IMR-90 (cell line): ENCODE results near the gene B3GLCT. TPM values are rescaled to one million over a fixed set of nuclear protein-coding genes. Genes with fewer than 3 reads are reported as not detected.

Source experiments
- ATAC-seq: fragments of 200-7000 bp; cut with Tn5 transposase; 2 replicates; pipeline ENCODE4 v1.9.1; 2020; ENCODE audit warnings: low read depth, mild to moderate bottlenecking, moderate library complexity
- BruUV-seq: library from RNA; stranded (reverse); fragments of 400-500 nt; replicated peaks from 2 replicates; lab custom pipeline; 2021; lab: Mats Ljungman, UMichigan
- CTCF ChIA-PET: fragments of 300-600 bp; formaldehyde crosslinking; extraction: SDS; loops from one replicate; lab custom pipeline; 2021; ENCODE audit warnings: antibody characterized with exemption; lab: Yijun Ruan, JAX
- POLR2A ChIA-PET: fragments of 300-600 bp; sonication (Branson Sonifier 250); formaldehyde crosslinking; loops from one replicate; lab custom pipeline; 2022; ENCODE audit warnings: antibody characterized with exemption; ENCODE audit not compliant: unreplicated experiment; lab: Charles Lee
- DNase-seq: peaks from one replicate; pipeline ENCODE4 v3.0.0; 2013
- H2AFZ ChIP-seq: replicated peaks from 2 replicates; pipeline ENCODE3; 2013; ENCODE audit warnings: low read length, mild to moderate bottlenecking; ENCODE audit not compliant: poor library complexity
- H2AK5ac ChIP-seq: 2 replicates; pipeline ENCODE4 v1.6.1; 2013; ENCODE audit warnings: low read depth, low read length, inconsistent platforms
- H2AK9ac ChIP-seq: replicated peaks from 2 replicates; pipeline ENCODE3; 2013; ENCODE audit warnings: mild to moderate bottlenecking, low read depth, low read length, moderate library complexity; ENCODE audit not compliant: poor library complexity
- H2BK120ac ChIP-seq: 2 replicates; pipeline ENCODE4 v1.6.1; 2013; ENCODE audit warnings: low read depth, low read length, inconsistent platforms
- H2BK15ac ChIP-seq: 3 replicates; pipeline ENCODE4 v1.6.1; 2013; ENCODE audit warnings: low read depth, low read length, inconsistent platforms
- H2BK20ac ChIP-seq: 2 replicates; pipeline ENCODE4 v1.6.1; 2013; ENCODE audit warnings: low read depth, mild to moderate bottlenecking, inconsistent platforms, low read length, moderate library complexity
- H2BK5ac ChIP-seq: 2 replicates; pipeline ENCODE4 v1.6.1; 2013; ENCODE audit warnings: mild to moderate bottlenecking, low read depth, low read length, inconsistent platforms; ENCODE audit not compliant: poor library complexity, severe bottlenecking
- H3K14ac ChIP-seq: replicated peaks from 2 replicates; pipeline ENCODE4 v1.6.1; 2013; ENCODE audit warnings: low read depth, low read length, inconsistent platforms
- H3K18ac ChIP-seq: 2 replicates; pipeline ENCODE4 v1.6.1; 2013; ENCODE audit warnings: low read depth, low read length, control low read depth
- H3K23ac ChIP-seq: 2 replicates; pipeline ENCODE4 v1.6.1; 2013; ENCODE audit warnings: low read depth, low read length, inconsistent platforms
- H3K27ac ChIP-seq: 2 replicates; pipeline ENCODE4 v1.5.1; 2013; ENCODE audit warnings: mild to moderate bottlenecking, control low read depth, low read length; ENCODE audit not compliant: insufficient read depth
- H3K27me3 ChIP-seq: 2 replicates; pipeline ENCODE4 v1.6.1; 2013; ENCODE audit warnings: low read length; ENCODE audit not compliant: control insufficient read depth, insufficient read depth
- H3K36me3 ChIP-seq: 2 replicates; pipeline ENCODE4 v1.6.1; 2013; ENCODE audit warnings: low read length, mixed read lengths; ENCODE audit not compliant: control insufficient read depth, insufficient read depth
- H3K4ac ChIP-seq: 2 replicates; pipeline ENCODE4 v1.6.1; 2013; ENCODE audit warnings: low read depth, low read length, inconsistent platforms
- H3K4me1 ChIP-seq: 2 replicates; pipeline ENCODE4 v1.6.1; 2013; ENCODE audit warnings: low read length, mixed read lengths; ENCODE audit not compliant: control insufficient read depth, insufficient read depth
- H3K4me2 ChIP-seq: 2 replicates; pipeline ENCODE4 v1.6.1; 2013; ENCODE audit warnings: low read depth, mild to moderate bottlenecking, control low read depth, low read length, moderate library complexity
- H3K4me3 ChIP-seq: 2 replicates; pipeline ENCODE4 v1.5.1; 2013; ENCODE audit warnings: low read depth, mild to moderate bottlenecking, control low read depth, low read length, moderate library complexity; ENCODE audit not compliant: insufficient read depth
- H3K56ac ChIP-seq: 2 replicates; pipeline ENCODE4 v1.6.1; 2013; ENCODE audit warnings: low read length, inconsistent platforms; ENCODE audit not compliant: insufficient read depth; ENCODE audit errors: extremely low read depth
- H3K79me1 ChIP-seq, 2 experiments: 2 replicates each; pipeline ENCODE4 v1.6.1; 2013; ENCODE audit warnings: low read length in 2 of 2, inconsistent platforms in 1 of 2, low read depth in 1 of 2
- H3K9ac ChIP-seq: 2 replicates; pipeline ENCODE4 v1.6.1; 2013; ENCODE audit warnings: low read depth, low read length, control low read depth
- H3K9me1 ChIP-seq: 2 replicates; pipeline ENCODE4 v1.6.1; 2013; ENCODE audit warnings: low read length, inconsistent platforms; ENCODE audit not compliant: insufficient read depth
- H3K9me3 ChIP-seq: 2 replicates; pipeline ENCODE4 v1.6.1; 2013; ENCODE audit warnings: low read length; ENCODE audit not compliant: control insufficient read depth, insufficient read depth
- H4K20me1 ChIP-seq: 2 replicates; pipeline ENCODE4 v1.6.1; 2013; ENCODE audit warnings: low read length, inconsistent platforms; ENCODE audit not compliant: insufficient read depth
- H4K5ac ChIP-seq: 2 replicates; pipeline ENCODE4 v1.6.1; 2013; ENCODE audit warnings: mild to moderate bottlenecking, low read depth, low read length, control low read depth
- H4K8ac ChIP-seq, 2 experiments: 2 replicates each; pipeline ENCODE4 v1.6.1; 2013; ENCODE audit warnings: low read depth in 2 of 2, low read length in 2 of 2, control low read depth in 1 of 2, inconsistent platforms in 1 of 2
- H4K91ac ChIP-seq: 2 replicates; pipeline ENCODE4 v1.6.1; 2013; ENCODE audit warnings: low read depth, low read length, inconsistent platforms; ENCODE audit not compliant: insufficient read depth
- BHLHE40 ChIP-seq: fragments of 150-350 bp; IDR thresholded peaks from 2 replicates; pipeline ENCODE4 v1.6.1; 2016; ENCODE audit warnings: mild to moderate bottlenecking, low read depth, low read length
- CEBPB ChIP-seq: IDR thresholded peaks from 2 replicates; pipeline ENCODE4 v1.6.1; 2012; ENCODE audit warnings: low read depth, low read length, improper control_type of control experiment
- CHD1 ChIP-seq: IDR thresholded peaks from 2 replicates; pipeline ENCODE4 v1.6.1; 2012; ENCODE audit warnings: low read depth, low read length, improper control_type of control experiment
- CTCF ChIP-seq: conservative IDR thresholded peaks from 2 replicates; pipeline ENCODE4 v1.5.1; 2012; ENCODE audit warnings: mild to moderate bottlenecking, low read depth, low read length, improper control_type of control experiment
- ELK1 ChIP-seq: fragments of 150-350 bp; IDR thresholded peaks from 2 replicates; pipeline ENCODE4 v1.6.1; 2016; ENCODE audit warnings: low read depth, mild to moderate bottlenecking, low read length, moderate library complexity, borderline replicate concordance
- FOS ChIP-seq: fragments of 150-350 bp; IDR thresholded peaks from 2 replicates; pipeline ENCODE4 v1.6.1; 2016; ENCODE audit warnings: low read depth, low read length
- MAFK ChIP-seq: IDR thresholded peaks from 2 replicates; pipeline ENCODE4 v1.6.1; 2012; ENCODE audit warnings: low read depth, low read length, improper control_type of control experiment
- MAZ ChIP-seq: IDR thresholded peaks from 2 replicates; pipeline ENCODE4 v1.6.1; 2012; ENCODE audit warnings: low read depth, mild to moderate bottlenecking, low read length, improper control_type of control experiment, moderate library complexity, borderline replicate concordance
- MXI1 ChIP-seq: IDR thresholded peaks from 2 replicates; pipeline ENCODE4 v1.6.1; 2012; ENCODE audit warnings: low read depth, mild to moderate bottlenecking, low read length, moderate library complexity, borderline replicate concordance
- NFE2L2 ChIP-seq: fragments of 150-350 bp; IDR thresholded peaks from 2 replicates; pipeline ENCODE4 v1.6.1; 2016; ENCODE audit warnings: low read depth, mild to moderate bottlenecking, low read length
- POLR2A ChIP-seq: IDR thresholded peaks from 2 replicates; pipeline ENCODE4 v1.6.1; 2012; ENCODE audit warnings: mild to moderate bottlenecking, low read depth, low read length
- RAD21 ChIP-seq: IDR thresholded peaks from 2 replicates; pipeline ENCODE4 v1.6.1; 2012; ENCODE audit warnings: low read length, improper control_type of control experiment
- RCOR1 ChIP-seq: IDR thresholded peaks from 2 replicates; pipeline ENCODE4 v1.6.1; 2012; ENCODE audit warnings: mild to moderate bottlenecking, low read length, improper control_type of control experiment; ENCODE audit not compliant: insufficient replicate concordance
- RFX5 ChIP-seq: IDR thresholded peaks from 2 replicates; pipeline ENCODE4 v1.8.0; 2012; ENCODE audit warnings: low read depth, mild to moderate bottlenecking, low read length, moderate library complexity
- SMC3 ChIP-seq: fragments of 150-350 bp; IDR thresholded peaks from 2 replicates; pipeline ENCODE4 v1.6.1; 2016; ENCODE audit warnings: low read depth, mild to moderate bottlenecking, antibody characterized with exemption, low read length, moderate library complexity
- USF2 ChIP-seq: fragments of 150-350 bp; IDR thresholded peaks from 2 replicates; pipeline ENCODE4 v1.6.1; 2017; ENCODE audit warnings: mild to moderate bottlenecking, antibody characterized with exemption, low read length, low read depth
- WGBS, 2 experiments: methylation state at CpG; one replicate each; pipeline versions ENCODE4 v1.1.5 to v1.1.7; 2013; ENCODE audit warnings: missing lambda C conversion rate in 2 of 2; ENCODE audit not compliant: insufficient read length in 1 of 2; ENCODE audit errors: extremely low coverage in 2 of 2; 5-methylcytosine and 5-hydroxymethylcytosine counted together
- dilution Hi-C: fragments of 300-500 bp; cut with HindIII; formaldehyde crosslinking; loops from one replicate; pipeline ENCODE4 v1.14.3; 2018; ENCODE audit warnings: low sequenced_read_pairs; ENCODE audit not compliant: unreplicated experiment
- in situ Hi-C: fragments of 300-500 bp; cut with MboI; formaldehyde crosslinking; loops from 3 replicates; pipeline ENCODE4 v1.14.3; 2019; ENCODE audit warnings: low sequenced_read_pairs, inconsistent platforms, mixed read lengths
- intact Hi-C: fragments of 100-400 bp; cut with micrococcal nuclease; formaldehyde crosslinking; loops from 2 replicates; pipeline ENCODE4 v1.10.0; 2022
- polyA plus RNA-seq, 3 experiments: library from polyadenylated mRNA; depleted of rRNA; stranded (reverse); fragments of >200 nt; gene quantifications; 2 replicates each; pipeline ENCODE4 v1.2.3, GENCODE V29; 2012; ENCODE audit warnings: low replicate concordance in 1 of 3
- total RNA-seq: library from RNA; depleted of rRNA; stranded (reverse); fragments of >200 nt; gene quantifications from 2 replicates; pipeline ENCODE4 v1.2.3, GENCODE V29; 2012

Gene B3GLCT
- total and polyA plus RNA-seq, 2 of the 4 experiments (the other 2 are of a cell fraction) = 2.0 to 4.5 TPM

- Histone ChIP-seq H4K91ac (no peak overlapping the region), H3K14ac (no peak overlapping the region), H3K79me1 (0 out of 4 replicates have a peak, but pooled peaks cover 0 to 4% of the 10 kb centered on the region in 2 experiments), H3K36me3 (no peaks in the 10 kb centered on the region), H2BK15ac (no peak overlapping the region), H2AK5ac (no peak overlapping the region), H2AK9ac (no peak overlapping the region), H3K18ac (no peak overlapping the region), H3K27me3 (no peaks in the 10 kb centered on the region), H3K9ac (no peak overlapping the region), H4K5ac (no peak overlapping the region), H2AFZ (no peak overlapping the region), H3K4me3 (no peak overlapping the region), H2BK5ac (no peak overlapping the region), H3K9me1 (peaks cover 4% of the 10 kb centered on the region; the same call in 1 of the 2 replicates), H3K4ac (no peak overlapping the region), H4K20me1 (no peaks in the 10 kb centered on the region), H3K9me3 (no peaks in the 10 kb centered on the region), H3K4me2 (no peak overlapping the region), H3K56ac (no peak overlapping the region), H3K23ac (no peak overlapping the region), H3K27ac (no peak overlapping the region), H2BK120ac (no peak overlapping the region), H4K8ac (no peak overlapping the region), H3K4me1 (no peaks in the 10 kb centered on the region), H2BK20ac (no peak overlapping the region)
- intact Hi-C loops (no loop called here), dilution Hi-C loops (no loop called here), in situ Hi-C loops (no loop called here)
- no peak for TF ChIP-seq RFX5
- no peak for TF ChIP-seq FOS
- no peak for TF ChIP-seq NFE2L2
- no peak for TF ChIP-seq USF2
- no peak for TF ChIP-seq SMC3
- no peak for TF ChIP-seq BHLHE40
- TF ChIP-seq ELK1 = no peak
- no peak for TF ChIP-seq MAFK
- no peak for TF ChIP-seq CEBPB
- TF ChIP-seq MAZ = no peak
- no peak for TF ChIP-seq CTCF
- TF ChIP-seq MXI1 = no peak
- no peak for TF ChIP-seq POLR2A
- TF ChIP-seq RAD21 = no peak
- no peak for TF ChIP-seq RCOR1
- no peak for TF ChIP-seq CHD1
- no TSS peak for BruUV-seq
- POLR2A ChIA-PET = no interaction called here
- WGBS, 2 experiments = no CpG with 5 or more reads among the region's 4 CpGs
- CTCF ChIA-PET = no interaction called here
- DNase-seq (no peak), ATAC-seq (no peak)
Observed at GRCh38 chr13:31219909-31220598, 20.3 kb downstream of the B3GLCT start.
